Activated naive CD4-positive, alpha-beta T cell treated with Interleukin-2 at 50 U/mL for 16 hours (primary cell): ENCODE measurements around the gene SFXN4.
"Not testable (repeated sequence)": the region's sequence is repeated elsewhere in the genome, so short reads cannot be mapped to it uniquely, and the experiment has no call there.

Experiments
- DNase-seq: peaks from one replicate; pipeline ENCODE4 v3.0.0-alpha.2; 2020

SFXN4 gene

GRCh38 chr10:119190353-119190752 lies 24.8 kb upstream of the SFXN4 start:
- DNase-seq = no peak

DNA sequence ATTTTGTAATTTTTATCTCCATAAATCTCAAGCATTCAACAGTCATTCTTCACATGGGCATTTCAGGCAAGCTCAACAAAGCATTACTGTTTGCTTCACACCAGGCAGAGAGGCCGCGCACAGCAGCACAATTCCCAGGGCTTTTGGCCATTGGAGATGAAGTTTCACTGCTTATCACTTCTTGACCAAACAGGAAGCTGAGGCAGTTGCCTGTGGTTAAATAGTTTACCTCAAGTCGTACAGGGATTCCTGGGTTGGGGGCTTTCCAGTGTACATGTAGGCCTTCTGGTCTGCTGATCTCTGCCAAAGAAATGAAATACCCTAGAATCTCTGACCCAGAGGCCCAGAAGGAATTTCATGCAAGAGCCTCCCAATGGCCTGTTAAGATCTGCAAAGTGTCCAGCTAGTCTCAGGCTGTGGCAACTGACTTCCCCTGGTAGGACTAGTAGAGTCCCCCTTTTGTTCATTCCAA lies 24.3 kb upstream of the SFXN4 start:
- DNase-seq = no peak

- no peak for DNase-seq
Observed at GRCh38 chr10:119183664-119184412, 18.3 kb upstream of the SFXN4 start.

GRCh38 chr10:119180850-119181400 lies 15.4 kb upstream of the SFXN4 start:
- DNase-seq = not testable (repeated sequence)

DNA sequence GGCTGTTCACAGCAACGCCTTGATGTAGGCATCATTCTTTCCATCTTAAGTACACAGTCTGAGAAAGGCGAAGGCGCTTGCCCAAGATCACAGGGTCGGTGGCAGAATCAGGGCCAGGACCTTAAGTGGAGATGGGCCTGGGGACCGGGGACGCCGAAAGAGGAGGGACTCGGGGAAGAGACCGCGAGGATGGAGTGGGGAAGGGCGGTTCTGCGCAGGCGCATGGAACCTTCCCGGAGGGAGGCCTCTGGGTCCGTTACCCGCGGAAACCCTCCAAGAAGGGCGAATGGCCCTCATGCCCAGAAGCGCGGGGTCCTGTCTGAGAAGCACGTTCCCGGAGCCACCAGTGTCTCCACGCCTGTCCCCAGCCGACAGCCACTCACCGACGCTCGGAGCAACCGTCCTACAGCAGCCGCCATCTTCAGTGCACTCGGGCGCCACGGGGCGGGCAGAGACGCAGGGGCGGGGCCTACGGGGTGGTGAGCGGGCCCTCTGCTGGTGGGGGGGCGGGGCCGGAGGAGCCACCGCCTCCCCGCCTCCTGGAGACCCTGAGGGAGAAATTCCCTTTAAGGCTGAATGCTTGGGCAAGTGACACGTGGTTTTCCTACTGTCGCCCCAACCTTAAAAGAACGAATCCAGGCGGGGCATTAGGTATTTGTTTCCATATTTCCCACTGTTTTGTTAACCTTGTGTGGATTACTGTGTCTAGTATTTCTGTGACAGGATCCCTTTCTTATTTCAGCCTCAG lies 13.0 kb upstream of the SFXN4 start, which contains the start of gene PRDX3:
Gene PRDX3, minus strand, starts transcription at position 441 of the 748 bp plus-strand sequence. Its CDS starts 22 bp downstream, at position 419.
- DNase-seq = peak; percentile 95

GRCh38 chr10:119177708-119178371 lies 12.3 kb upstream of the SFXN4 start:
- peak; percentile 50 for DNase-seq

- no peak for DNase-seq
Observed at GRCh38 chr10:119176166-119176565, 10.7 kb upstream of the SFXN4 start.

GRCh38 chr10:119174109-119174508 lies 8.6 kb upstream of the SFXN4 start:
- no peak for DNase-seq

DNA sequence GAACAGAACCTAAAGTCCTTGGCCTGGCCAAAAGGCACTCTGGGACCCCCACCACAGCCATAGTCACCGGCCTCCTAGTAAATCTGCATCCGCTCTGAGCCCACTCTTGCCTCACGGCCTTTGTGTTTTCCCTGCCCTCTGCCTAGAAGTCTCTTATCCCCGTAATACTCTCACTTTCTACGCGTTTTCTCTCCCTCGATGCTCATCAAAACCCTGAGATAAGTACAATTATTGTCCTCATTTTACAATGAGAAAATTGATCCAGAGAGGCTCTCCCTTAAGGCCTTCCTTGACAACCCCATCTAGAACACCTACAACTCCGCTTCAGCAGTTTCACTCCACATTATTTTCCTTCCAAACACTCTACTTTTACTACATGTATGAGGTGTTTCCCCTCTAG lies 1.5 kb upstream of the SFXN4 start:
- no peak for DNase-seq

DNA sequence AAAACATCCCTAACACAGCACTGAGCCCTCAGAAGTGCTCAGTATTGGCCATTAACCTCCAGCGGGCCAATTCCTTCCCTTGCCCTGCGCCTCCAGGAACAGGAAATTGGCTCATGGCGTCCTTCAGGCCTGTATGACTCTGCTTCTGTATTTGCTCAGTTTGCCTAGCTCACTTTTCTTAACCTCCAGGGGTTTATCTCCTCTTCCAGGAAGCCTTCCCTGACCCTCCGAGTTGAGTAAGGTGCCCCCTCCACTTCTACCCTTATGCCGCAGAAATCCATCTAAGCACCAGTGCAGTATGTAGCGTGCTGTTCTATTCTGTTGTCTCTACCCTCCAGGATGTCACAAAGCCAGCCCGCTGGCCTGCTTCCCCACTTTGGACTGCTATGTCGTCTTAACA lies 1.1 kb upstream of the SFXN4 start:
- DNase-seq = no peak

DNA sequence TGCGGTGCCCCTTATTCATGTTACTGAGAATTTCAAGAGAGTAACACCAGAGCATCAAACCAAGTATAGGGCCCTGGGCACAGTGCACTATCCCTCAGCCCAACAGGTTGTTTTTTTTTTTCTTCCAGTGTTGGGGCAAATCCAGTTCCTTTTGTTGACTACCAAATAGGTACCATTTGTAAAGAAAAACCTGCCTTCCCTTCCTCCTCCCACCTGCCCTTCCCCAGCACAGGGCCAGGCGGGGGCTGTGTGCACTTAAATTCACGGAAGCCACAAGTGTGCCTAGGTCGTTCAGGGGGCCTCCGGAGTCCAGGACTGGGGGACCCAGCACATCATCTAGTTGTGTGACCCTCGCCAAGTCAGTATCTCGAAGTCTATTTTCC lies 595 bp upstream of the SFXN4 start:
- DNase-seq = no peak

GRCh38 chr10:119162452-119163092 lies 2.9 kb downstream of the SFXN4 start:
- DNase-seq = no peak

DNA sequence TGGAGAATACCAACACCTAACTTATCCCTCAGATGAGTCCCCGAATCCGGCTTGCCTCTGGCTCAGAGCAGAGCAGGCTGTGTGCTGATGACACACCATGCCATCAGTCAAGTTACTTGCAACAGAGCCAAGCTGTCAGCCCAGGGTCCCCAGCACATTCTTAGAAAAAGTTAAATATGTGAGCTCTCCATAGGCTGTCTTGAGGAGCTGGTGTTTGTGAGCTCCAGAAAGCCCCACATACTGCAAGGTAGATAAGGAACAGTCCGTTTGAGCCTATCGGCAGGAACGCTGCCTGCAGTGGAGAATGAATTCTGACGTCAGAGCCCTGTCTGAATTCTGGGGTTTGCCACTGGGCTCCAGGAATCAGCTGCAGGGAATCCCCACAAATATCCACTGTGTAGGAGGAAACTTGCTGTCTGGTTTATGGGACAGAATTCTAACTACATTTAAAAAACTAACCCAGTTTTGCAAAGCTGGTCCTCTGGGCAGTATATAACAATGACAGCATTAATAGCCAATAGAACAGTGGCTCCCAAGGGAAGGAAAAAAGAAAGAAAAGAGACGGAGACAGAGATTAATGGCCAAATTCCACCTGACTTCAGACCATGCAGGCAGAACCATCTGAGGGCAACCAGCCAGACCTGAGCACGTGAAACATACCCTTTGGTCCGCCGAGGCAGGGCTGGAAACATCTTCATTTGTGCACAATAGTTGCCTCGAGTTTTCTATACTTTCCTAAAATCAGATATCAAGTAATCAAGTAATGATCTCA lies 3.6 kb downstream of the SFXN4 start:
- no peak for DNase-seq

DNA sequence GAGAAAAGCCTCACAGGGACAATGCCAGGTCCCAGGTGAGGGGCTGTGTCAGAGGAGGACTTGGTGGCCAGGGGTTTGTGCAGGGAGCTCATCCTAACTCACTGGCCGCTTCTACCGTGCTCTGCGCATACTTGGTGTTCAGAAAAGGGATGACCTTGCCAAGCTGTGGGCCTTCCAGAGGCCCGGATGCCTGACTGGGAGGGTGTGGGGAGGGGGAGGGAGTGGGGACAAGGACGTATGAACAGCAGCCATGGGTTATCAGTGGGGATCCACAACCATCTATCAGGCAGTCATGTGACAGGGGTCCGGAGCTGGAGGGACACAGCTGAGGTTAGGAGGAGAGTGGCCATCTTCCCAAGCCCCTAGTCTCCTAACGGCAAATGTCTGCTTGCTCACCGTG lies 6.2 kb downstream of the SFXN4 start:
- DNase-seq = no peak

DNA sequence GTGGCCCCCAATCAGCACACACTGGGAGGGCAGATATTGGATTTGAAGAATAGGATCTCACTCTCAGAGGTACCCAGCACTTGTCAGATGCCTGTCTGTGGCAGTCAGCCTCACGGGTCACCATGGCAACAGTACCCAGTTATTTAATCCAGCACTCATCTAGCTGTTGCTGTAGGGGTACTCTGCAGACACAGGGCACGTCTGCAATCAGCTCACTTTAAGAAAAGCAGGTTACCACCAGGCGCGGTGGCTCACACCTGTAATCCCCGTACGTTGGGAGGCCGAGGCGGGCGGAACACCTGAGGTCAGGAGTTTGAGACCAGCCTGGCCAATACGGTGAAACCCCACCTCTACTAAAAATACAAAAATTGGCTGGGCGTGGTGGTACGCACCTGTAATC lies 11.9 kb downstream of the SFXN4 start:
- no peak for DNase-seq

GRCh38 chr10:119153041-119153440 lies 12.5 kb downstream of the SFXN4 start:
- DNase-seq = no peak

GRCh38 chr10:119151601-119152000 lies 13.9 kb downstream of the SFXN4 start:
- not testable (repeated sequence) for DNase-seq

DNA sequence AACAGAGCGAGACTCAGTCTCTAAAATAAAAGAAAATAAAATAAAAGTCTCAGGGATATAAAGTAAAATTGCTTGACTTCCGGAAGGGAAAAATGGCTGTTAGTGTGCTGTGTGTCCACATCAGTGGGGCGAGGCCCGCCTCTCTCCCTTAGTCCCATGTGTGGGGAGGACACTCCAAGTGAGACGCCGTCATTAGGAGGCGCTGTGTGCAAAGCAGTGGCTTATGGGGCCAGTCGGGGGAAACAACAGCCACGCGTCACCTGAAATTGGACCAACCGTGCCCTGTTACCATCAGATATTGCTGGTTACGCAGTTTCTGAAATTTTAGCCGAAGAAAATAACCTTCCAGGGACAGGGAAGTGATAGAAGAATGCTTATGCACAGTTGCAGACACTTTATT lies 15.8 kb downstream of the SFXN4 start:
- DNase-seq = no peak

- DNase-seq = no peak
Observed at GRCh38 chr10:119149157-119149556, 16.4 kb downstream of the SFXN4 start.

DNA sequence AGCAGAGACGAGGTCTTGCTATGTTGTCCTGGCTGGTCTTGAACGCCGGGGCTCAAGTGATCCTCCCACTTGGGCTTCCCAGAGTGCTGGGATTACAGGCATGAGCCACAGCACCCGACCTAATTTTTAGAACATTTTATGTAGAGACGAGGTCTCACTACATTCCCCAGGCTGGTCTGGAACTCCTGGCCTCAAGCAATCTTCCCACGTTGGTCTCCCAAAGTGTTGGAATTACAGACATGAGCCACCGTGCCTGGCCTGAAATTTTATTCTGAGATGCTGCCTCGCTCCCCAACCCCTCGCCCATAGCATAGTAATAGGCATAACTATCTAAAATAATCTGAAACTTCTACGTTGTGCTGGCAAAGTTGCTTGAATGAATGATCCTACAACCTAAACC lies 21.9 kb downstream of the SFXN4 start:
- DNase-seq = no peak

DNA sequence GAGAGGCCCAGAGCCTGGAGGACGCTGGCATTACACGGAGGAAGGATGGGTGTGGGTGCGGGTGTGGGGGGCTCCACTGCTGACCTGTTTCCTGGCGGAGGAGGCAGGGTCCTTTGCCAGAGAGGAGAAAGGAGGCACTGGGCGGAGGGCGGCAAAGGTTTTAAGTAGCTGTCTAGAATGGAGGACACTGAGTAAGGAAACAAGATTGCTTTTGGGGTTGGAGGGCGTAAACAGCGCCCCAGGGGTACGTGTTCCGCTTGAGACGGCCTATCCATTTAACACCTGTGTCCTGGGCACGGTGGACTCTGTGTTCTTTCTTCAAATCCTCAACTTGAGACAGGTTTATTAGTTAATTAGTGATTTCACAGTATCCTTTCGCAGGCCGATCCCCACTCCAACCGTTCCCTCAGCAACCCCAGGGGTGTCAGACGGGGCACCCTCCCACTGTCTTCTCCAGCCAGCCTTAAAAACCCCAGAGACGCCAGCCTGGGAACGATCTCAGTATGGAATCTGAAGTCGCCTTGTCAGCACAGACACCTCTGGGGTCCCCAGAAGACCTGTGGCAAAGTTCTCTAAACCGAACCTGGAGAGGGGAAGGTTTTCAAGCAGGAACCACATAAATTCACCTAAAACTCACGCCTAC lies 24.8 kb downstream of the SFXN4 start:
- no peak for DNase-seq
